ENCODE measurements around the gene BCL7C.
"Not testable (repeated sequence)": the region's sequence is repeated elsewhere in the genome, so short reads cannot be mapped to it uniquely, and the experiment has no call there.

BCL7C gene

DNA sequence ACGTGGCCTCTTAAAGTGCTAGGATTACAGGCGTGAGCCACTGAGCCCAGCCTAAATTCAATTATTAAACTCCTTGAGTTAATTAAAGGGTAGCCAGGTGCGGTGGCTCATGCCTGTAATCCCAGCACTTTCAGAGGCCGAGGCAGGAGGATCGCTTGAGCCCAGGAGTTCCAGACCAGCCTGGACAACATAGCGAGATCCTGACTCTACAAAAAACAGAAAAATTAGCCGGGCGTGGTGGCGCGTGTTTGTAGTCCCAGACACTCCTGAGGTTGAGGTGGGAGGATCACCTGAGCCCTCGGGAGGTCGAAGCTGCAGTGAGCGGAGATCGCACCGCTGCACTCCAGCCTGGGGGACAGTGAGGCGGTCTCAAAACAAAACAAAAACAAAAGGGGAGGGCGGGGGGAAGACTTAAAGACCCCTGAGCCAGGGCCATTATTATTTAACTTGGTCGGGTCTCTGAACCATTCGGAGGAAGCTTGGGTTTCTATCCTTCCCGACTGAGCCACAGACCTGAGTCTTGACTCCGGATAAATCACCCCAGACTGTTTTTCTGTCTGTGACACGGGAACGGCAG is 19.5 kb downstream of the BCL7C start:
- peak overlapping the region; percentile 95 for H3K27ac ChIP-seq
- TF ChIP-seq, protein P1, sequence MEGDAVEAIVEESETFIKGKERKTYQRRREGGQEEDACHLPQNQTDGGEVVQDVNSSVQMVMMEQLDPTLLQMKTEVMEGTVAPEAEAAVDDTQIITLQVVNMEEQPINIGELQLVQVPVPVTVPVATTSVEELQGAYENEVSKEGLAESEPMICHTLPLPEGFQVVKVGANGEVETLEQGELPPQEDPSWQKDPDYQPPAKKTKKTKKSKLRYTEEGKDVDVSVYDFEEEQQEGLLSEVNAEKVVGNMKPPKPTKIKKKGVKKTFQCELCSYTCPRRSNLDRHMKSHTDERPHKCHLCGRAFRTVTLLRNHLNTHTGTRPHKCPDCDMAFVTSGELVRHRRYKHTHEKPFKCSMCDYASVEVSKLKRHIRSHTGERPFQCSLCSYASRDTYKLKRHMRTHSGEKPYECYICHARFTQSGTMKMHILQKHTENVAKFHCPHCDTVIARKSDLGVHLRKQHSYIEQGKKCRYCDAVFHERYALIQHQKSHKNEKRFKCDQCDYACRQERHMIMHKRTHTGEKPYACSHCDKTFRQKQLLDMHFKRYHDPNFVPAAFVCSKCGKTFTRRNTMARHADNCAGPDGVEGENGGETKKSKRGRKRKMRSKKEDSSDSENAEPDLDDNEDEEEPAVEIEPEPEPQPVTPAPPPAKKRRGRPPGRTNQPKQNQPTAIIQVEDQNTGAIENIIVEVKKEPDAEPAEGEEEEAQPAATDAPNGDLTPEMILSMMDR (conservative IDR thresholded peaks at IDR 0.05): no peak
- TF ChIP-seq ZFX (IDR thresholded peaks at IDR 0.05): no peak

DNA sequence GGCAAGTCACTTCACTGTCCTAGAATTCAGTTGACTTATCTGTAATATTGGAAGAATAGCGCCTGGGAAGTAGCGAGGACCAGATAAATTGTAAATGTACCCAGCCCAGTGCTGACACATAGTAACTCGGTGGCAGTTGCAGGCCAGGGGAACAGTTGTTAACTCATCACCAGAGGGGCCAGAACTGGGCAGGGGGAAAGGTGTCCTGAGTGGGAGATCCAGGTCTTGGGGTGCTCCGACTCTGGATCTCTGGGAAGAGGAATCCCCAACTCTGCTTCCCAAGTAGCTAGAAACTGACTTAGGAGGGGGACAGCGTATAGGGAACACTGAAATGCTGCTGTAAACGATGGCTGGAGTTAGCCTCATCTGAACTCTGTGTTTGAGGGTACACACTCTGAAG is 23.0 kb downstream of the BCL7C start:
- H3K27ac ChIP-seq: no peak overlapping the region
- no peak for TF ChIP-seq ZFX (IDR thresholded peaks at IDR 0.05)
- TF ChIP-seq, protein P1 (conservative IDR thresholded peaks at IDR 0.05): no peak

DNA sequence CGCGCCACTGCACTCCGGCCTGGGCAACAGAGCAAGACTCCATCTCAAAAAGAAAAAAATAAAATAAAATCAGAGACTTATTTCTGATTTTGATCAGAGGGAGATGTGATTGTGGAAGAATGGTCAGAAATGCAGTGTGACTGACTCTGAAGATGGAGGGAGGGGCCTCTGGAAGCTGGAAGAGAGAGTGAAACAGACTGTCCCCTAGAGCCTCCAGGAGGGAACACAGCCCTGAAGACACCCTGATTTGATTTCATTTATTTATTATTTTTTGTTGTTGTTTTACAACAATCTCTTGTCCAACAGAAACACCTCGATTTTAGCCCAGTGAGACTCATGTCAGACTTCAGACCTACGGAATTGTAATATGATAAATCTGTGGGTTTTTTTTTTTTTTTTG is 26.1 kb downstream of the BCL7C start:
- TF ChIP-seq, protein P1 (conservative IDR thresholded peaks at IDR 0.05): no peak; the same call in 1 of the 2 replicates
- TF ChIP-seq ZFX (IDR thresholded peaks at IDR 0.05): no peak

DNA sequence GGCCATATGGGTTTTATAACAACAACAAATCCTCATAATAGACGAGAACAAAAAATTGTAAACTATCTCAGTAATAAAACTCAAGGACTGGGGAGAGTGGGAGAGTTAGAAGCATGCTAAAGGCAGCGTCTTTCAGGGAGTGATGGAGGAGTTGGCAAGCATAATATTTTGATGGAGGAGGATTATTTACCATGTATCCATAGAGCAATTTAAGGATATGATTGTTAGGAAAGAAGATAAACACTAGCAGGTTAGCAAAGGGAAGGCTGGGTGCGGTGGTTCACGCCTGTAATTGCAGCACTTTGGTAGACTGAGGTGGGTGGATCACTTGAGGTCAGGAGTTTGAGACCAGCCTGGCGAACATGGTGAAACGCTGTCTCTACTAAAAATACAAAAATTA is 27.8 kb downstream of the BCL7C start:
- no peak overlapping the region for H3K27ac ChIP-seq
- TF ChIP-seq, protein P1 (conservative IDR thresholded peaks at IDR 0.05): no peak
- no peak for TF ChIP-seq ZFX (IDR thresholded peaks at IDR 0.05)

More for the DNA sequence above, 26.1 kb downstream of the BCL7C start:
- no peak overlapping the region for H3K27ac ChIP-seq

DNA sequence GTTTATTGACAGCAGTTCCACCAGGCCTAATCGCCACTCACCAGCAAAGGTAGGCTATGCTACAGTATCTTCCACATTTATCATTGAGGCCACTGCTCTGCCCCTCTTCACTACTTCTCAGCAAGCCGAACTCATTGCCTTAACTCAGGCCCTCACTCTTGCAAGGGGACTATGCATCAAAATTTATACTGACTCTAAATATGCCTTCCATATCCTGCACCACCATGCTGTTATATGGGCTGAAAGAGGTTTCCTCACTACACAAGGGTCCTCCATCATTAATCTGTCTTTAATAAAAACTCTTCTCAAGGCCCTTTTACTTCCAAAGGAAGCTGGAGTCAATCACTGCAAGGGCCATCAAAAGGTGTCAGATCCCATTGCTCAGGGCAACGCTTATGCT is 30.7 kb downstream of the BCL7C start:
- not testable (repeated sequence) for H3K27ac ChIP-seq

DNA sequence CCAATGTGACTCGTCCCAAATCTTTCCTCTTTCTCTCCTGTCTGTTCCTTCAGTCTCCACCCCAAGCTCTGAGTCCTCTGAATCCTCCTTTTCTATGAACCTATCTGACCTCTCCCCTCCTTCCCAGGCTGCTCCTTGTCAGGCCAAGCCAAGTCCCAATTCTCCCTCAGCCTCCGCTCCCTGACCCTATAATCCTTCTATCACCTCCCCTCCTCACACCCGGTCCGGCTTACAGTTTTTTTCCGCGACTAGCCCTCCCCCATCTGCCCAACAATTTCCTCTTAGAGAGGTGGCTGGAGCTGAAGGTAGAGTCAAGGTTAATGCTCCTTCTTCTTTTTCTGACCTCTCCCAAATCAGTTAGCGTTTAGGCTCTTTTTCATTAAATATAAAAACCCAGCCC is 33.1 kb downstream of the BCL7C start:
- H3K27ac ChIP-seq: not testable (repeated sequence)

DNA sequence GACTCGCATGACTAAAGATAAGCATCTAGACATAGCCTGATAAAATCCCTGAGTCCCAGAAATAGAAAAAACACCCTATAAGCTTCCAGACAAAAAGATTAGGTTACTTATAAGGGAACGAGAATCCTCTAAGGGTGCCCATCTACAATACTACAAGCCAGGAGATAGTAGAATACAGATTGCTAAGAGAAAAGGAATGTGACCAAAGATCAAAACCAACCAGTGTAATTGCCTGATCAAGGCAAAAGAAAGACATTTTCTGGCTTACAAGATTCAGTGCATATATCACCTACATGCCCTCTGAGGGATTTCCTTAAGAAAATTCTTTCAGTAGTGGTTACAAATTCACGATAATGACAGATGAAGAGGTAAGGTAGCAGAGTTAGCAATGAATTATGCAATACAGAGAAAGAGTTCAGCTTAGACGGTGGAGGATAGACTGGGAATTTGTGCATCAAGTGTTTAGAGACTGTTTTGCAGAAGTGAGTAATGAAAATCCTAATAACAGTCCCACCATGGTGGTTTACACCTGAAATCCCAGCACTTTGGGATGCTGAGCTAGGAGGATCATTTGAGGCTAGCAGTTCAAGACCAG is 35.0 kb downstream of the BCL7C start:
- TF ChIP-seq, protein P1 (conservative IDR thresholded peaks at IDR 0.05): no peak
- no peak for TF ChIP-seq ZFX (IDR thresholded peaks at IDR 0.05)
- no peak overlapping the region for H3K27ac ChIP-seq

DNA sequence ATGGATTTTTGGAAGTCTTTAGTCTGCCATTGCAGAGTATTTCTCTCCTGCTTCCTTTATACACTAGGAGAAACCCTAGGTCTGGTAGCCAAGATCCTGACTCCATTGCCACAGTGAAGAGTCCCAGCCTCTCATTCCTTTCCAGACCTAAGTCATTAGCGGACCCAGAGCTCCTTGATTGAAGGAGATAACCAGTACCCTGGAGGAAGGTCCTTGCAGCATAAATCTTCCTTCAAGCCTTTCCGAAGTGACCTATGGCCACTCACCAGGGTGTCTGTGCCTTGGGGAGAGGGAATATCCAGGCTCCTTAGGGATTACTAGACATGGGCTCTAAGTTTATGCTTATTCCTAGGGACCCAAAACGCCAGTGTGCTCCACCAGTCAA is 35.8 kb downstream of the BCL7C start:
- no peak overlapping the region; the same call in 1 of the 2 replicates for H3K27ac ChIP-seq
- TF ChIP-seq, protein P1 (conservative IDR thresholded peaks at IDR 0.05): no peak
- no peak for TF ChIP-seq ZFX (IDR thresholded peaks at IDR 0.05)

Measured in C4-2B (cell line).